ENCODE data around the gene SMAD4.

GRCh38 chr18:51127664-51128063, 97.7 kb downstream of the SMAD4 start:
- TF ChIP-seq CTCF (IDR thresholded peaks at IDR 0.05; ENCODE audit: borderline replicate concordance, extremely low read depth, low read length, poor library complexity, severe bottlenecking) = no peak
- TF ChIP-seq EZH2 (IDR thresholded peaks at IDR 0.05; ENCODE audit: borderline replicate concordance, low read depth, low read length, severe bottlenecking) = no peak
